ENCODE measurements around the gene ADGRV1. TPM values are rescaled to one million over a fixed set of nuclear protein-coding genes. Genes with fewer than 3 reads are reported as not detected.

ADGRV1 gene
- total RNA-seq, 4 donors from 2014 or later: 0.25 to 0.60 (median 0.56) TPM; not detected in 1

- ATAC-seq (ENCODE audit: low FRiP score): no peak
- no peak for TF ChIP-seq CTCF (IDR thresholded peaks at IDR 0.05)
- DNase-seq (ENCODE audit: low spot score): no peak
Observed at GRCh38 chr5:90861843-90862586, 303.4 kb downstream of the ADGRV1 start.

- no peak for DNase-seq (ENCODE audit: low spot score)
Observed at GRCh38 chr5:90865180-90865579, 306.6 kb downstream of the ADGRV1 start.

GRCh38 chr5:90866333-90866732 is 307.7 kb downstream of the ADGRV1 start:
- no peak for ATAC-seq (ENCODE audit: low FRiP score)
- no peak for DNase-seq (ENCODE audit: low spot score)
- TF ChIP-seq CTCF (IDR thresholded peaks at IDR 0.05): no peak

More at GRCh38 chr5:90865180-90865579, 306.6 kb downstream of the ADGRV1 start:
- ATAC-seq (ENCODE audit: low FRiP score): no peak
- no peak for TF ChIP-seq CTCF (IDR thresholded peaks at IDR 0.05)

- ATAC-seq (ENCODE audit: low FRiP score) (peak; percentile 37), DNase-seq (ENCODE audit: low spot score) (no peak)
- no peak for TF ChIP-seq CTCF (IDR thresholded peaks at IDR 0.05)
Observed at GRCh38 chr5:90866915-90867731, 308.5 kb downstream of the ADGRV1 start.

GRCh38 chr5:90868799-90869198 is 310.2 kb downstream of the ADGRV1 start:
- DNase-seq (ENCODE audit: low spot score) (no peak), ATAC-seq (ENCODE audit: low FRiP score) (no peak)
- TF ChIP-seq CTCF (IDR thresholded peaks at IDR 0.05): no peak

GRCh38 chr5:90871391-90871991 is 312.9 kb downstream of the ADGRV1 start:
- no peak for TF ChIP-seq CTCF (IDR thresholded peaks at IDR 0.05)
- DNase-seq (ENCODE audit: low spot score) (no peak), ATAC-seq (ENCODE audit: low FRiP score) (peak; percentile 63)

Measured in omental fat pad (tissue), 4 donors.